ENCODE measurements around the gene FAM180B.

GRCh38 chr11:47552056-47552565 lies 34.4 kb upstream of the FAM180B start:
- TF ChIP-seq, protein P1, sequence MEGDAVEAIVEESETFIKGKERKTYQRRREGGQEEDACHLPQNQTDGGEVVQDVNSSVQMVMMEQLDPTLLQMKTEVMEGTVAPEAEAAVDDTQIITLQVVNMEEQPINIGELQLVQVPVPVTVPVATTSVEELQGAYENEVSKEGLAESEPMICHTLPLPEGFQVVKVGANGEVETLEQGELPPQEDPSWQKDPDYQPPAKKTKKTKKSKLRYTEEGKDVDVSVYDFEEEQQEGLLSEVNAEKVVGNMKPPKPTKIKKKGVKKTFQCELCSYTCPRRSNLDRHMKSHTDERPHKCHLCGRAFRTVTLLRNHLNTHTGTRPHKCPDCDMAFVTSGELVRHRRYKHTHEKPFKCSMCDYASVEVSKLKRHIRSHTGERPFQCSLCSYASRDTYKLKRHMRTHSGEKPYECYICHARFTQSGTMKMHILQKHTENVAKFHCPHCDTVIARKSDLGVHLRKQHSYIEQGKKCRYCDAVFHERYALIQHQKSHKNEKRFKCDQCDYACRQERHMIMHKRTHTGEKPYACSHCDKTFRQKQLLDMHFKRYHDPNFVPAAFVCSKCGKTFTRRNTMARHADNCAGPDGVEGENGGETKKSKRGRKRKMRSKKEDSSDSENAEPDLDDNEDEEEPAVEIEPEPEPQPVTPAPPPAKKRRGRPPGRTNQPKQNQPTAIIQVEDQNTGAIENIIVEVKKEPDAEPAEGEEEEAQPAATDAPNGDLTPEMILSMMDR (IDR thresholded peaks at IDR 0.05), result no peak
- TF ChIP-seq POLR2A (IDR thresholded peaks at IDR 0.05) (no peak), POLR2AphosphoS5 (IDR thresholded peaks at IDR 0.05) (no peak), EP300 (IDR thresholded peaks at IDR 0.05) (no peak)
